Stimulated activated memory B cell treated with anti-CD40 and anti-IgM and Interleukin-4, amounts not matched to agents 10 μg/mL and 1 μg/mL and 100 μg/mL, for 72 hours (primary cell): ENCODE data around the gene LHFPL6.
A peak's percentile ranks its signal among the peaks of the same experiment; 100 is the strongest.

Source experiments
- ATAC-seq: fragments of 150-1000 bp; cut with Tn5 transposase; 2 replicates; pipeline ENCODE4 v1.10.0; 2021
- H3K27ac Mint-ChIP-seq: one replicate; pipeline ENCODE4 v1.8.0; 2022; ENCODE audit warnings: mild to moderate bottlenecking, mixed read lengths
- H3K27me3 Mint-ChIP-seq: one replicate; pipeline ENCODE4 v1.8.0; 2022; ENCODE audit warnings: mixed read lengths
- H3K36me3 Mint-ChIP-seq: one replicate; pipeline ENCODE4 v1.8.0; 2022; ENCODE audit warnings: mixed read lengths
- H3K4me1 Mint-ChIP-seq: one replicate; pipeline ENCODE4 v1.8.0; 2022; ENCODE audit warnings: mixed read lengths
- H3K4me3 Mint-ChIP-seq: one replicate; pipeline ENCODE4 v1.8.0; 2022; ENCODE audit warnings: mild to moderate bottlenecking, moderate library complexity, mixed read lengths
- H3K9me3 Mint-ChIP-seq: one replicate; pipeline ENCODE4 v1.8.0; 2022; ENCODE audit warnings: mixed read lengths

LHFPL6 gene

DNA sequence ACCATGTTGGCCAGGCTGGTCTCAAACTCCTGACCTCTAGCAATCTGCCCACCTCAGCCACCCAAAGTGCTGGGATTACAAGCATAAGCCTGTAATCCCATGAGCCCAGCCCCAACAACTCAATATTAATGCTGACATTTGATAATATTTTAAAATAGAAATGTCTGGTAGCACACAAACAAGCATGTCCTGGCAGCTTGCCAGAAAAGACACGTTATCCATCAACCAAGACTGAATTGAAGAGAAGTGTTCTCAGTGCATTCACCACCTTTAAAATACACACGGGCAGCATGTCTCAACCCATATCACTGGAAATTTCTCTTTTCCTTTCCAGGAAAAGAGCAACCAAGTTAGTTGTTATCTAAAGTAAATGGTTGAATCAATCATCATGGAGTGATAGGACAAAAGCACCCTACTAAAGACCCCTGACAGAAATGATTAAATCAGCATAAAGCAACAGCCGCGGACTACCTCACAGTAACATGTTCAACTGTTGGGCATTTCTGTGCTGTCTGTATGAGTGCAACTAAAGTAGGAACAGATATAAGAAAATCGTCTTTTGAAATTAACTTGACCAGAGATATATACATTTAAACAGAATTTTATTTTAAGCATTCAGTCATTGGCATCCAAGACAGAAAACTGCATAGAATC, 25.0 kb downstream of the LHFPL6 start:
- H3K36me3 Mint-ChIP-seq, result no peaks in the 10 kb centered on the region

DNA sequence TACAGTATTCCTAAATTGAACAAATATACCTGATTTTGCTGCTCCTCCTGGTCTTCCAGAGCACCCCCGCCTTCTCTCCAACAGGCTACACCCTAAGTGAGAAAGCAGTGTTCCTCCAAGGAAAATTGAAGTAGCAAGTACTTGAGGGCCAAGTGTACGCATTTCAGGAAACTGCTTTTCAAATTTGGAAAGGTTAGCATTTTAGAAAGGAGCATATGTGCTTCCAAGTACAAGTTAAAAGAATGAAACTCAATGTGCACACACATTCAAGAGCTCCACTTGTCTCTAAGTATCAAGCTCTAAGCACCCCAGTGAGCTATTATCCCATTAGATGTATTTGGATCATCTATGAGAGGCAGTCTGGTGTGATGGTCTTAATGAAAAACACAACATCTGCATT, 25.8 kb downstream of the LHFPL6 start:
- no peaks in the 10 kb centered on the region for H3K27me3 Mint-ChIP-seq
- H3K4me3 Mint-ChIP-seq, result no peak overlapping the region
- H3K9me3 Mint-ChIP-seq, result no peaks in the 10 kb centered on the region
- H3K4me1 Mint-ChIP-seq, result no peaks in the 10 kb centered on the region
- no peaks in the 10 kb centered on the region for H3K36me3 Mint-ChIP-seq
- no peak for ATAC-seq
- H3K27ac Mint-ChIP-seq, result no peak overlapping the region

More for the DNA sequence above, 25.0 kb downstream of the LHFPL6 start:
- H3K27me3 Mint-ChIP-seq, result no peaks in the 10 kb centered on the region
- ATAC-seq, result no peak
- no peaks in the 10 kb centered on the region for H3K9me3 Mint-ChIP-seq
- no peaks in the 10 kb centered on the region for H3K4me1 Mint-ChIP-seq
- H3K27ac Mint-ChIP-seq, result no peak overlapping the region
- H3K4me3 Mint-ChIP-seq, result no peak overlapping the region

DNA sequence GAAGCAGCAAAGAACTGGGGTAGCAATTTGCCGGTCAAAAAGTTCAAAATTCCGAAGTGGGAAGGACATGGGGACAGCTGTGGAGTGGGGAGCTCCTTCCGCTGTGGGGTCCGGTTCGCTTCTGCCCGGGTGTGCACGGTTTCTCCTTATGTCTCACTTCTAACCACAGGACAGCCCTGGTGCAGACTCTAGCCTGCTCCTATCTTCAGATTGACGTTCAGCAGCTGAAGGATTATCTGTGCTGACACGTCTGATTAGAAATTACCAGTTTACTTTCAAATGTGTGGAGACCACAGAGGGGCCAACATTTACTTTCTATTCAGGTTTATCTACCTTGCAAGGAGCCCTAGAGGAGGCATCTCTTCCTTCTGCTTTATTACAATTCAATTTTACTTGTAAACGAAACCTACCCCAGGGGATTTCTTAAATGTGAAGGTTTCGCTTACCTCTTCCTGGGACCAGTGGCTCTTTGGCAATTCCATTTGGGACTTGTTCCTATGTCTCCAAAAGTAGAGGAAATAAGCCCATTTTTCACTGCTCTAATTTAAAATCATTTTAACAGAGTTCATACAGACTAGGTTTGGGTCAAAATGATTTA, 27.3 kb downstream of the LHFPL6 start:
- peaks cover 11% of the 10 kb centered on the region for H3K27me3 Mint-ChIP-seq
- H3K4me1 Mint-ChIP-seq, result no peaks in the 10 kb centered on the region
- no peaks in the 10 kb centered on the region for H3K36me3 Mint-ChIP-seq
- no peak for ATAC-seq
- no peak overlapping the region for H3K27ac Mint-ChIP-seq
- H3K9me3 Mint-ChIP-seq, result no peaks in the 10 kb centered on the region
- H3K4me3 Mint-ChIP-seq, result no peak overlapping the region

DNA sequence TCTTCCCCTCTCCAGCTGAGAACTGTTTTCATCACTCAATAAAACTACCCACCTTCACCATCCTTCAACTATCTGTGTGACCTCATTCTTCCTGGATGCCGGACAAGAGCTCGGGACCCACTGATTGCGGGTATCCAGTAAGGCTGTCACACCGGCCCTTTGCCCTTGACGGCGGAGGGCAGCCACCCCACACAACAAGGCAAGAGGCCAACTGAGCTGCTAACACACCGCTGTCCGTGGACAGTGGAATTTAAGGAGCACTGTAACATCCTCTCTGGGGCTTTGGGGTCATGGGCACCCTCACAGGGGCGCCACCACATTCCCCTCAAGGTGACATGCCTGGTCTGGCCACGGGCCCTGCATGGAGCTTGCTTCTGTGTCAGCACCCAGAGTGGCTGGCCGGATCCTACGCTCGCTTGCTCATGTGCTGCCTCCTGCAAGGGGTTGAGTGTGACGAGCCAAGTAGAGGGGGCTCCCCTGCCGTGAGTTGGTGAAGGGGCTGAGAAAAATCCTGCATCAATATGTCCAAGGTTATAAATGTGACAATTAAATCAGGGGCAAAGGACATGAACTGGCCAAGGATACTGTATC, 31.4 kb downstream of the LHFPL6 start:
- Mint-ChIP-seq H3K4me1 (no peaks in the 10 kb centered on the region), H3K9me3 (no peaks in the 10 kb centered on the region), H3K27me3 (peaks cover 11% of the 10 kb centered on the region), H3K36me3 (no peaks in the 10 kb centered on the region), H3K4me3 (no peak overlapping the region), H3K27ac (no peak overlapping the region)
- peak; percentile 53 for ATAC-seq

DNA sequence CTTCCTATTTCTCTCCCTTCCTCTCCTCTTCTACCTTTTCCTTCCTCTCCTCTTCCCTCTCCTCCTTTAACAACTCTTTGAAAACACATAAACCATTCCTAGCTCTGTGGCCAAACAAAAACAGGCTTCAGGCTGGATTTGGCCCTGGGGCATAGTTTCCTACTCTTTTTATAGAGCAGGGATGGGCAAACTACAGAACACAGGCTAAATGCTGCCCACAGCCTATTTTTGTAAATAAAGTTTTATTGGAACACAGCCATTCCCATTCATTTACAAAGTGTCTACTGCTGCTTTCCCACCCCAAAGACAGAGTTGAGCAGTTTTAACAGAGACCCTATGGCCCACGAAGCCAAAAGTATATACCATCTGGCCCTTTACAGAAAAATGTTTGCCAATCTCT, 35.4 kb downstream of the LHFPL6 start:
- Mint-ChIP-seq H3K4me3 (no peak overlapping the region), H3K27ac (no peak overlapping the region), H3K9me3 (no peaks in the 10 kb centered on the region), H3K36me3 (no peaks in the 10 kb centered on the region), H3K4me1 (no peaks in the 10 kb centered on the region), H3K27me3 (peaks cover 11% of the 10 kb centered on the region)
- ATAC-seq, result no peak

DNA sequence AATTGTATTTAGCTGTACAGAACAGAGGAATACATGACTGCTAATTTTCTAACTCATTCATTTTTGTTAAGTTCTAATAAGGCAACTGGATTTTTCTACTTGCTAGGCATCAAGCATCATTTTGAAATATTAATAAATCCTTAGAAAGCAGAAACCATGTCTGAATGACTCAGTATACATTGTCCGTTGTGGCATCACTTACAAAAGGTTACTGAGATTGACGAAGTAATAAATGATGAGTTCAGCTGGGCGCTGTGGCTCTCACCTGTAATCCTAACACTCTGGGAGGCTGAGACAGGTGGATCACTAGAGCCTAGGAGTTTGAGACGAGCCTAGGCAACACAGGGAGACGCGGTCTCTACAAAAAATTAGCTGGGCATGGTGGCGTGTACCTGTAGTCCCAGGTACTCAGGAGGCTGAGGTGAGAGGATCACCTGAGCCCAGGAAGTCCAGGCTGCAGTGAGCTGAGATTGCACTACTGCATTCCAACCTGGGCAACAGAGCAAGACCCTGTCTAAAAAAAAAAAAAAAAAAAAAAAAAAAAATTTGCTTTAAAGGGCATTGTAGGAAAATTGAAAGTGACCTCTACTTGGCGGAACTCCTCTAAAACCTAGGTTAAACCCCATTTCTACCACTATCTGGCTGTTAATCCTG, 36.6 kb downstream of the LHFPL6 start:
- no peak overlapping the region for H3K27ac Mint-ChIP-seq
- no peak for ATAC-seq
- H3K36me3 Mint-ChIP-seq, result no peaks in the 10 kb centered on the region
- peaks cover 6% of the 10 kb centered on the region for H3K27me3 Mint-ChIP-seq
- no peaks in the 10 kb centered on the region for H3K9me3 Mint-ChIP-seq
- H3K4me1 Mint-ChIP-seq, result no peaks in the 10 kb centered on the region
- H3K4me3 Mint-ChIP-seq, result no peak overlapping the region

DNA sequence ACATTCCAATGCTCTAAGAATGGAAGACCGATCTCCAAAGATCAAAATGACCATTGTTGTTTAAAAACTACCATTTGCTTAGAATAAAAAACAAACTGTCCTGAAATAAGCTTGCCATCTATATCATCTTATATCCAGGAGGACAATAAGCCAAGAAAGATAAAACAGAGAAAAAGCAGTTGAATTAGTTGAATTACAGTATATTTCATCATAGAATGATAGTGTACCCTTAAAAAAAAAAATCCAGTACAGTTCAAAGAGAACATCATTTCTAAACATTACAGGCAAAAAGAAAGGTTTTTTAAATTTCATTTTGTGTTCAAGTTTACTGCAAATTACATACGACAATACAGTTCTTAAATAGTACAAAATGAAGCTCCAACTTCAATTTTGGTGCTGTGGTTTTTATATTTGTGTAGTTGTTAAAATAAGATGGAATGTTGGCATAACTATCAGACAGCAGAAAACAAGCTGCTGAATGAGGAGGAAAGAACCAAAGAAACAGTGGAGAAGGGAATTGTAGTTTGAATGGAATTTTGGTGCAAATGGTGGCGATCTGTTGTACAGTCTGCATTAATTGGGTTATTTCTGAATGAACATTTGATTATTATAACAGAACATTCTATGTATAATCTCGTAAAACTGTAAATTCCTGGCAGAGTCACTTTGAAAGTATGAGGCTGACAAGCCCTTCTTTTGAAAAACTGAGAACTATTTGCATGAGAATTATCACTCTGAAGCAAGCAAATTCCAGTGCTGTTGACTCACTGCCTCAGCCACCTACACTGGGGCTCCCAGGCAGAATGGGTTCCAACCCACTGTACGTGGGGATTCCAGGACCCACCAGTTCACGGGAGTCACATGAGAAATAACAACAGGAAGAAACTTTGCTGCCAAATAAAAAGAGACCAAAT, 37.7 kb downstream of the LHFPL6 start:
- ATAC-seq, result no peak
- Mint-ChIP-seq H3K36me3 (no peaks in the 10 kb centered on the region), H3K27me3 (no peaks in the 10 kb centered on the region), H3K4me1 (no peaks in the 10 kb centered on the region), H3K9me3 (no peaks in the 10 kb centered on the region), H3K4me3 (no peak overlapping the region), H3K27ac (no peak overlapping the region)

DNA sequence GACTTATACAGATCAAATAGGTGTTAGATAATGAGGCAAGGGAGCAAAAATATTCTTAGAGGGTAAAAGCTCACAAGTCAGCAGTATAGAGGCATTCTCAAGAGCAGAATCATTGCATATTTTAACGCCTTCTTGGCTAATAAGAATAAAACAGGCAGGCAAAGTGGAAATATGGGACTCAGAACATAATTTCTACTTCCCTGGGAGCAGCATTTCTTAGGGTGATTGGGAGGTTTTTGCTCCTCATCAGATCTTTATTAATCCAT, 39.6 kb downstream of the LHFPL6 start:
- Mint-ChIP-seq H3K4me1 (no peaks in the 10 kb centered on the region), H3K27ac (no peak overlapping the region)
- ATAC-seq, result no peak

DNA sequence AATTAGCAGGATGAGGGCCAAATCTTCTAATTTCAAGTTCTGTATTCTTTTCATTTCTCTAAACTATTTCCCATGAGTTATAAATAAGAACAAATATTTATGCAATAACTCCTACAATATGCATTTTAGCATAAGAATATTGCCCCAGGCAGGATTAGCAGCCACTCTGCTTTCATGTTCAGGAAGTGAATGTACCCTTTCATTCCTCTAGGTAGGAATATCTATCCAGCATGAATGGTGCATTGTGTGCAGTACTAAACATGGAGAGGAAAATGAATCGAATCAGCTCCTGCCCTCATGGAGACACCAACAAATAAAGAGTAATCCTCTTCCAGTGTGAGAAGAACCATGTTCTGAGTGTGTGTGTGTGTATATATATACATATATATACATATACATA, 41.0 kb downstream of the LHFPL6 start:
- H3K9me3 Mint-ChIP-seq, result no peaks in the 10 kb centered on the region
- H3K4me1 Mint-ChIP-seq, result no peaks in the 10 kb centered on the region
- H3K36me3 Mint-ChIP-seq, result no peaks in the 10 kb centered on the region
- ATAC-seq, result no peak
- no peak overlapping the region for H3K4me3 Mint-ChIP-seq
- H3K27ac Mint-ChIP-seq, result no peak overlapping the region
- H3K27me3 Mint-ChIP-seq, result peaks cover 9% of the 10 kb centered on the region

More for the DNA sequence above, 39.6 kb downstream of the LHFPL6 start:
- Mint-ChIP-seq H3K27me3 (peaks cover 9% of the 10 kb centered on the region), H3K4me3 (no peak overlapping the region), H3K36me3 (no peaks in the 10 kb centered on the region), H3K9me3 (no peaks in the 10 kb centered on the region)

DNA sequence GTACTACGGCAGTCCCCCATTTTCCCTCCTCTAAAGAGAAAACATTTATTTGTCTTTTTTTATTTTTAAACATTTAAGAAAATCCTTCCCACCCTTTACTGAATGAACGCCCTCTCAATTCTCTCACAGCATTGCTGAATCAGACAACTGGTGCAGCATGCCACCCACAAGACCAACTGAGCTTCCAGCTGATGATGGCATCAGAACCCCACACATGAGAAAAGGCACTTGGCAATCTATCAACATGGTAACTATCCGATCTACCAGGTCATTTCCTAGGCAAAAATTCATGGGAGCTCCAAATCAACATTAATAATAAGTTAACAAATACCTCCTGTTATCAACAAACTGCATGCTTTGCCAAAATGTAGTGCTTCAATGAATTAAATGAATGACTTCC, 43.1 kb downstream of the LHFPL6 start:
- no peaks in the 10 kb centered on the region for H3K4me1 Mint-ChIP-seq
- no peak for ATAC-seq

DNA sequence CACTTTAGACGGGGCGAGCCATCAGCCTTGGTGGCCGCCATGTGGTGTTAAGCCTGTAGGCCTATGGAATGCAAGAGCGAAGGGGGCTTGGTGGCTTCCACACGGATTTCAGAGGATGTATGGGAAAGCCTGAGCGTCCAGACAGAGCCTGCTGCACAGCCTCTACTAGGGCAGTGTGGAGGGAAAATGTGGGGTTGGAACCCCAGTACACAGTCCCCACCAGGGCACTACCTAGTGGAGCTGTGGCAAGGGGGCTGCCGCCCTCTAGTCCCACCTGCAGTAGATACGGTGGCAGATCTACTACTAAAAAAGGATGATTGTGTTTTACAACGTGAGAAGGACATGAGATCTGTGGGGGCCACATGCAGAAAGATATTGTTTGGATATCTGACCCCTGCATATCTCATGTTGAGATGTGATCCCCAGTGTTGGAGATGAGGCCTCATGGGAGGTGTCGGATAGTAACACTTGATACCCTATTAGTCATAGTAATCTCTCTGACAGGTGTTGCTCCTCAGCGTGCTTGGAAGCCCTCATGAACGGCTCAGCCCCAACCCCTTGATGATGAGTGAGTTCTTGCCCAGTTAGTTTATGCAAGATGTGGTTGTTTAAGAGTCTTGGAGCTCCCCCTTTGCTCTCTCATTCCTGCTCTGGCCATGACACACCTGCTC, 45.6 kb downstream of the LHFPL6 start:
- no peaks in the 10 kb centered on the region for H3K36me3 Mint-ChIP-seq

More for the DNA sequence above, 43.1 kb downstream of the LHFPL6 start:
- Mint-ChIP-seq H3K36me3 (no peaks in the 10 kb centered on the region), H3K27ac (no peak overlapping the region), H3K9me3 (no peaks in the 10 kb centered on the region), H3K27me3 (peaks cover 9% of the 10 kb centered on the region), H3K4me3 (no peak overlapping the region)

DNA sequence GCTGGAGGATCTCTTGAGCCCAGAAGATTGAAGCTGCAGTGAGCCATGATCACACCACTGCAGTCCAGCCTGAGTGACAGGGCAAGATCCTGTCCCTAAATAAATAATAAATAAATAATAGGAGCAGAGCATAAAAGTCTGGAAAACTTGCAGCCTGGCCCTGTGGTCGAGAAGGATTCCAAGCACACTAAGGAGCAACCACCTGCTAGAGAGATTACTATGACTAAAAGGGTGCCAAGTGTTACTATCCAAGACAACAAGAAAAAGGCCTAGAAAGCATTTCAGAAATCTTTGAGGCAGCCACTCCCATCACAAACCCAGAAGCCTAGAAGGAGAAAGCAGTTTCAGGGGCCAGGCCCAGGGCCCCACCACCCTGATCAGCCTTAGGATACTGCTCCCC, 46.1 kb downstream of the LHFPL6 start:
- ATAC-seq, result no peak
- H3K36me3 Mint-ChIP-seq, result no peaks in the 10 kb centered on the region

More for the DNA sequence above, 45.6 kb downstream of the LHFPL6 start:
- H3K27ac Mint-ChIP-seq, result no peak overlapping the region
- H3K4me3 Mint-ChIP-seq, result no peak overlapping the region
- no peaks in the 10 kb centered on the region for H3K4me1 Mint-ChIP-seq
- peaks cover 9% of the 10 kb centered on the region for H3K27me3 Mint-ChIP-seq
- ATAC-seq, result no peak
- no peaks in the 10 kb centered on the region for H3K9me3 Mint-ChIP-seq

DNA sequence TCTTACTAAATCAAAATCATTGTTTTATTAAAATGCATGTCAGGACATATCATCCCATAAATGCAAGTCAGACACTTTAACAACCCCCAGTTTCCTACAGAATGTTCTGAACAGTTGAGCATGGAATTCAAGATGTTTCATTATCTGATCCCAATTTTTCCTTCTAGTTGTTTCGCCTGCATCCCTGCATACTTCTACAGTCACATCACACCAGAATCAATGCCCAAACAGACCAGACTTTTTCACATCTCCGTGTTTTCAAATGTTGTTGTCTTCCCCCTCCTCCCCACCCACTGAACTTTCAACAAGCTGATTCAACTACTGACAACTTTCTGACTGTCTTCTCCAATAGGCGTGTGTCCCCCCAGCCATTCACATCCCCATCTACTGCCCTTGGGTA, 48.6 kb downstream of the LHFPL6 start:
- H3K36me3 Mint-ChIP-seq, result no peaks in the 10 kb centered on the region
- no peak overlapping the region for H3K27ac Mint-ChIP-seq
- no peak for ATAC-seq
- no peak overlapping the region for H3K4me3 Mint-ChIP-seq
- peaks cover 5% of the 10 kb centered on the region for H3K9me3 Mint-ChIP-seq
- H3K4me1 Mint-ChIP-seq, result no peaks in the 10 kb centered on the region
- peaks cover 8% of the 10 kb centered on the region for H3K27me3 Mint-ChIP-seq

More for the DNA sequence above, 46.1 kb downstream of the LHFPL6 start:
- Mint-ChIP-seq H3K27me3 (peaks cover 9% of the 10 kb centered on the region), H3K4me3 (no peak overlapping the region), H3K27ac (no peak overlapping the region), H3K4me1 (no peaks in the 10 kb centered on the region), H3K9me3 (no peaks in the 10 kb centered on the region)

DNA sequence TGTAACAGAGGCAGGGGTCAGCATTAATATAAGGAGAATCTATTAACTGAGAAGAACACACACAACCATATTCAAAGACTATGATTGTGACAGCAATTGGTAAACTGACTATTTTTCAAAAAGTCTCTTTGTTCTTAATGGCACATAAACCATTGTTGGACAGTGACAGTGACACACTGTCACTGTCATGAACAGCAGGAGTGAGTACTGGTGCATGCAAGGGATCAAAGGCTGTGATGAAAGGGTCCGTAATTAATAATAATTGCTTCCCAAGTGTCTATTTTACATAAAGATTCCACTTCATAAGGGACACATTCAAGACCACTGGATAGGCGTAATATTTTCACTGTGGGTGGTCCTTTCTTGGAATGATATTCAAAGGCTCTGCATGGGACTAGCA, 50.7 kb downstream of the LHFPL6 start:
- peaks cover 5% of the 10 kb centered on the region for H3K9me3 Mint-ChIP-seq
- H3K4me1 Mint-ChIP-seq, result no peaks in the 10 kb centered on the region
- no peak overlapping the region for H3K4me3 Mint-ChIP-seq
- no peaks in the 10 kb centered on the region for H3K27me3 Mint-ChIP-seq
- ATAC-seq, result no peak
- H3K36me3 Mint-ChIP-seq, result no peaks in the 10 kb centered on the region
- H3K27ac Mint-ChIP-seq, result no peak overlapping the region

DNA sequence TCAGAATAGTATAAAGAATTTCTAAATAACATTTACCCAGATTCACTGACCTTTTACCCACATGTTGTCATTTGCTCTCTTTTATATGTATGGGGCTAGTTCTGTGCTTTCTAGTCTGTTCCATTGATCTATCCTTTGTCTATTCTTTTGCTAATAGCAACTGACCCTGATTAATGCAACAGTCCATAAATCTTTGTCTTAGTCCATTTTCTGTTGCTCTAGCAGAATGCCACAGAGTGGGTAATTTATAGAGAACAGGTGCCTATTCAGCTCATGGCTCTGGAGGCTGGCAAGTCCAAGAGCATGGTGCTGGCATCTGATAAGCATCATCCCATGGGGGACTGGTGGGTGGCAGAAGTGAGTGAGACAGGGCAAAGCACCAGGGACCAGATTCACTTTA, 52.1 kb downstream of the LHFPL6 start:
- Mint-ChIP-seq H3K9me3 (peaks cover 5% of the 10 kb centered on the region), H3K36me3 (no peaks in the 10 kb centered on the region), H3K4me1 (no peaks in the 10 kb centered on the region), H3K4me3 (no peak overlapping the region), H3K27ac (no peak overlapping the region), H3K27me3 (no peaks in the 10 kb centered on the region)
- ATAC-seq, result no peak
